Mesenchymal stem cell (in vitro differentiated cells and primary cell): ENCODE measurements around the gene CDH18.

ENCODE experiments used
- DNase-seq: peaks from one replicate; pipeline ENCODE4 v3.0.0-alpha.2; 2013
- H2AFZ ChIP-seq: one replicate; pipeline ENCODE4 v1.6.1; 2013; ENCODE audit warnings: low read depth, mild to moderate bottlenecking, control low read depth, inconsistent platforms, low read length, moderate library complexity
- H2AK5ac ChIP-seq: 2 replicates; pipeline ENCODE4 v1.6.1; 2013; ENCODE audit warnings: low read length, moderate library complexity, mild to moderate bottlenecking, inconsistent platforms; ENCODE audit not compliant: severe bottlenecking
- H2BK120ac ChIP-seq: one replicate; pipeline ENCODE4 v1.6.1; 2013; ENCODE audit warnings: low read depth, mild to moderate bottlenecking, inconsistent platforms, low read length, moderate library complexity
- H2BK12ac ChIP-seq, 2 experiments: one replicate each; pipeline ENCODE4 v1.6.1; 2013; ENCODE audit warnings: inconsistent platforms in 2 of 2, low read length in 2 of 2, mild to moderate bottlenecking in 2 of 2, moderate library complexity in 2 of 2, control low read depth in 1 of 2
- H2BK15ac ChIP-seq: one replicate; pipeline ENCODE4 v1.6.1; 2013; ENCODE audit warnings: mild to moderate bottlenecking, low read depth, inconsistent platforms; ENCODE audit not compliant: poor library complexity, severe bottlenecking
- H2BK5ac ChIP-seq: 2 replicates; pipeline ENCODE4 v1.6.1; 2013; ENCODE audit warnings: low read depth, mild to moderate bottlenecking, low read length, control low read depth, inconsistent platforms; ENCODE audit not compliant: poor library complexity, severe bottlenecking
- H3K14ac ChIP-seq, 2 experiments: one replicate each; pipeline ENCODE4 v1.6.1; 2013; ENCODE audit warnings: inconsistent platforms in 2 of 2, low read length in 2 of 2, control low read depth in 1 of 2, mild to moderate bottlenecking in 1 of 2, moderate library complexity in 1 of 2
- H3K18ac ChIP-seq, 2 experiments: one replicate each; pipeline ENCODE4 v1.6.1; 2013; ENCODE audit warnings: inconsistent platforms in 2 of 2, low read length in 2 of 2, control low read depth in 1 of 2, low read depth in 1 of 2, mild to moderate bottlenecking in 1 of 2
- H3K23ac ChIP-seq, 2 experiments: one replicate each; pipeline ENCODE4 v1.6.1; 2013; ENCODE audit warnings: inconsistent platforms in 2 of 2, low read length in 2 of 2, mild to moderate bottlenecking in 2 of 2, moderate library complexity in 2 of 2, control low read depth in 1 of 2
- H3K27ac ChIP-seq: 2 replicates; pipeline ENCODE4 v1.5.1; 2013; ENCODE audit warnings: mild to moderate bottlenecking, moderate library complexity, low read length, control low read depth, inconsistent platforms; ENCODE audit not compliant: poor library complexity, severe bottlenecking
- H3K27me3 ChIP-seq, 2 experiments: 2 replicates each; pipeline versions ENCODE4 v1.6.1 to v1.7.0; 2013; ENCODE audit warnings: low read length in 2 of 2, mild to moderate bottlenecking in 2 of 2, moderate library complexity in 2 of 2, control low read depth in 1 of 2, inconsistent platforms in 1 of 2; ENCODE audit not compliant: control insufficient read depth in 1 of 2, insufficient read depth in 1 of 2
- H3K36me3 ChIP-seq, 2 experiments: 2 replicates each; pipeline versions ENCODE4 v1.6.1 to v1.7.0; 2013; ENCODE audit warnings: low read length in 2 of 2, control low read depth in 1 of 2, inconsistent platforms in 1 of 2, low read depth in 1 of 2, mild to moderate bottlenecking in 1 of 2; ENCODE audit not compliant: insufficient read depth in 2 of 2, control insufficient read depth in 1 of 2
- H3K4ac ChIP-seq, 2 experiments: one replicate each; pipeline ENCODE4 v1.6.1; 2013; ENCODE audit warnings: inconsistent platforms in 2 of 2, low read length in 2 of 2, mild to moderate bottlenecking in 2 of 2, moderate library complexity in 2 of 2, control low read depth in 1 of 2, low read depth in 1 of 2
- H3K4me1 ChIP-seq: 2 replicates; pipeline ENCODE4 v1.6.1; 2013; ENCODE audit warnings: low read depth, low read length, control low read depth; ENCODE audit not compliant: control insufficient read depth, insufficient read depth
- H3K4me2 ChIP-seq: 2 replicates; pipeline ENCODE4 v1.6.1; 2013; ENCODE audit warnings: low read length, mild to moderate bottlenecking, inconsistent platforms; ENCODE audit not compliant: poor library complexity, severe bottlenecking
- H3K4me3 ChIP-seq, 2 experiments: 2 replicates each; pipeline versions ENCODE4 v1.5.1 to v1.7.0; 2013; ENCODE audit warnings: low read length in 2 of 2, mild to moderate bottlenecking in 2 of 2, control low read depth in 1 of 2, low read depth in 1 of 2; ENCODE audit not compliant: insufficient read depth in 1 of 2
- H3K79me1 ChIP-seq: replicated peaks from 2 replicates; pipeline ENCODE4 v1.6.1; 2013; ENCODE audit warnings: mild to moderate bottlenecking, control low read depth, low read length, inconsistent platforms; ENCODE audit not compliant: poor library complexity, severe bottlenecking
- H3K9ac ChIP-seq: 2 replicates; pipeline ENCODE4 v1.7.0; 2013; ENCODE audit warnings: mild to moderate bottlenecking, low read length, moderate library complexity
- H3K9me3 ChIP-seq: 2 replicates; pipeline ENCODE4 v1.7.0; 2013; ENCODE audit warnings: mild to moderate bottlenecking, low read length; ENCODE audit not compliant: control insufficient read depth
- H4K8ac ChIP-seq: one replicate; pipeline ENCODE4 v1.6.1; 2013; ENCODE audit warnings: inconsistent platforms, mild to moderate bottlenecking, low read length, moderate library complexity
- H4K91ac ChIP-seq: one replicate; pipeline ENCODE4 v1.6.1; 2013; ENCODE audit warnings: mild to moderate bottlenecking, low read length, inconsistent platforms
- WGBS: methylation state at CpG from one replicate; pipeline ENCODE4 v1.1.7; 2013; ENCODE audit warnings: mixed read lengths; 5-methylcytosine and 5-hydroxymethylcytosine counted together

The CDH18 gene

GRCh38 chr5:19767987-19768386 lies 220.0 kb downstream of the CDH18 start:
- Histone ChIP-seq H3K18ac (no peak overlapping the region), H3K4ac (no peak overlapping the region), H2BK5ac (no peak overlapping the region), H4K8ac (no peak overlapping the region), H3K27me3 (no peaks in the 10 kb centered on the region), H3K23ac (no peak overlapping the region), H2AFZ (no peak overlapping the region), H3K4me1 (no peaks in the 10 kb centered on the region), H2BK15ac (no peak overlapping the region), H3K14ac (no peak overlapping the region), H3K36me3 (no peaks in the 10 kb centered on the region), H3K79me1 (no peaks in the 10 kb centered on the region), H4K91ac (no peak overlapping the region), H3K9me3 (peaks cover 3% of the 10 kb centered on the region), H2BK12ac (no peak overlapping the region), H3K4me3 (no peak overlapping the region), H3K4me2 (no peak overlapping the region), H3K27ac (no peak overlapping the region), H2AK5ac (no peak overlapping the region), H2BK120ac (no peak overlapping the region), H3K9ac (no peak overlapping the region)
- DNase-seq = no peak
- no CpG with 5 or more reads among the region's 1 CpG for WGBS

- Histone ChIP-seq H3K4me1 (peaks cover 6% of the 10 kb centered on the region), H3K14ac (no peak overlapping the region), H2BK120ac (no peak overlapping the region), H2BK5ac (no peak overlapping the region), H4K91ac (no peak overlapping the region), H3K27me3 (no peaks in the 10 kb centered on the region), H2AFZ (no peak overlapping the region), H3K18ac (no peak overlapping the region), H2AK5ac (no peak overlapping the region), H4K8ac (no peak overlapping the region), H3K4me3 (no peak overlapping the region), H3K9me3 (peaks cover 20% of the 10 kb centered on the region), H2BK15ac (no peak overlapping the region), H3K9ac (no peak overlapping the region), H3K4ac (no peak overlapping the region), H3K23ac (no peak overlapping the region), H2BK12ac (no peak overlapping the region), H3K4me2 (no peak overlapping the region), H3K79me1 (no peaks in the 10 kb centered on the region), H3K27ac (no peak overlapping the region), H3K36me3 (no peaks in the 10 kb centered on the region)
- no peak for DNase-seq
- WGBS = 76% methylated on average over 2 of the region's 2 CpGs
These were observed 234.4 kb downstream of the CDH18 start for GRCh38 chr5:19753579-19753978.

- DNase-seq = no peak
- Histone ChIP-seq H4K91ac (no peak overlapping the region), H3K4me3 (no peak overlapping the region), H3K36me3 (no peaks in the 10 kb centered on the region), H2BK15ac (no peak overlapping the region), H2BK12ac (no peak overlapping the region), H3K14ac (no peak overlapping the region), H3K4ac (no peak overlapping the region), H3K79me1 (no peaks in the 10 kb centered on the region), H3K27me3 (no peaks in the 10 kb centered on the region), H2AFZ (no peak overlapping the region), H2BK5ac (no peak overlapping the region), H3K18ac (no peak overlapping the region), H3K23ac (no peak overlapping the region), H2AK5ac (no peak overlapping the region), H3K4me1 (peaks cover 6% of the 10 kb centered on the region), H3K9ac (no peak overlapping the region), H4K8ac (no peak overlapping the region), H3K27ac (no peak overlapping the region), H2BK120ac (no peak overlapping the region), H3K9me3 (peaks cover 20% of the 10 kb centered on the region), H3K4me2 (no peak overlapping the region)
These were observed 236.7 kb downstream of the CDH18 start for GRCh38 chr5:19751326-19751725.

GRCh38 chr5:19745247-19745646 lies 242.8 kb downstream of the CDH18 start:
- no peak overlapping the region for H3K14ac ChIP-seq
- H3K27me3 ChIP-seq = no peaks in the 10 kb centered on the region
- no peak overlapping the region for H3K4me3 ChIP-seq
- H2AK5ac ChIP-seq = no peak overlapping the region
- no peak overlapping the region for H2BK12ac ChIP-seq
- no peak overlapping the region for H2AFZ ChIP-seq
- no peak overlapping the region for H4K8ac ChIP-seq
- H3K4me1 ChIP-seq = no peaks in the 10 kb centered on the region
- no peak overlapping the region for H2BK5ac ChIP-seq
- no peak overlapping the region for H3K4me2 ChIP-seq
- H4K91ac ChIP-seq = no peak overlapping the region
- H3K23ac ChIP-seq = no peak overlapping the region
- no peak overlapping the region for H3K9ac ChIP-seq
- no peaks in the 10 kb centered on the region for H3K9me3 ChIP-seq
- no peak overlapping the region for H3K18ac ChIP-seq
- no peaks in the 10 kb centered on the region for H3K36me3 ChIP-seq
- 55% methylated on average over 3 of the region's 3 CpGs for WGBS
- no peaks in the 10 kb centered on the region for H3K79me1 ChIP-seq
- no peak overlapping the region for H3K4ac ChIP-seq
- no peak overlapping the region for H2BK120ac ChIP-seq
- H3K27ac ChIP-seq = no peak overlapping the region
- H2BK15ac ChIP-seq = no peak overlapping the region
- DNase-seq = no peak
